Endothelial cell of umbilical vein (primary cell): ENCODE measurements around the gene DSG3. TPM values are rescaled to one million over a fixed set of nuclear protein-coding genes. Genes with fewer than 3 reads are reported as not detected.

Experiments used
- BruUV-seq: library from RNA; stranded (reverse); fragments of 400-500 nt; replicated peaks from 2 replicates; lab custom pipeline; 2021; lab: Mats Ljungman, UMichigan
- CTCF ChIA-PET: fragments of 300-600, 350-600 bp; sonication (Branson Sonifier 250); formaldehyde crosslinking; loops from one replicate; lab custom pipeline; 2021; ENCODE audit warnings: antibody characterized with exemption, inconsistent platforms; lab: Charles Lee
- POLR2A ChIA-PET: fragments of 300-600, 350-600 bp; sonication (Branson Sonifier 250); formaldehyde crosslinking; loops from one replicate; lab custom pipeline; 2021; ENCODE audit warnings: antibody characterized with exemption, inconsistent platforms; lab: Charles Lee
- DNase-seq: peaks from one replicate; pipeline ENCODE4 v3.0.0-alpha.2; 2011; ENCODE audit warnings: low read depth, low spot score
- FAIRE-seq: peaks from 2 replicates; lab custom pipeline; 2011; peaks lifted over from hg19 to GRCh38; lab: Jason Lieb, UNC
- H2AFZ ChIP-seq: 2 replicates; pipeline ENCODE4 v1.6.0; 2012; ENCODE audit warnings: low read depth, low read length, control low read depth, inconsistent platforms
- H3K27ac ChIP-seq: 2 replicates; pipeline ENCODE4 v1.5.1; 2011; ENCODE audit warnings: low read depth, mild to moderate bottlenecking, control low read depth, low read length, moderate library complexity; ENCODE audit not compliant: insufficient read depth
- H3K27me3 ChIP-seq, 2 experiments: 2 replicates each; pipeline versions ENCODE4 v1.6.0 to v1.6.1; 2011; ENCODE audit warnings: low read length in 2 of 2, mixed read lengths in 1 of 2; ENCODE audit not compliant: control insufficient read depth in 2 of 2, insufficient read depth in 2 of 2
- H3K36me3 ChIP-seq, 2 experiments: 2 replicates in 1 of 2; 3 replicates in 1 of 2; pipeline ENCODE4 v1.5.1; 2011; ENCODE audit warnings: low read length in 2 of 2, mild to moderate bottlenecking in 1 of 2, moderate library complexity in 1 of 2; ENCODE audit not compliant: control insufficient read depth in 2 of 2, insufficient read depth in 2 of 2; ENCODE audit errors: extremely low read depth in 1 of 2
- H3K4me1 ChIP-seq: 3 replicates; pipeline ENCODE4 v1.5.1; 2011; ENCODE audit warnings: mild to moderate bottlenecking, low read length; ENCODE audit not compliant: control insufficient read depth, insufficient read depth; ENCODE audit errors: extremely low read depth
- H3K4me2 ChIP-seq: 2 replicates; pipeline ENCODE4 v1.6.1; 2011; ENCODE audit warnings: low read length, control low read depth, mixed read lengths; ENCODE audit not compliant: insufficient read depth
- H3K4me3 ChIP-seq, 3 experiments: fragments of 200-600 bp in 1 of 3; sonication (generic), shearing (Covaris generic) in 1 of 3; replicated peaks in 1 of 3; 2 replicates each; pipeline ENCODE4 v1.5.1; 2011 to 2016; ENCODE audit warnings: control low read depth in 3 of 3, low read length in 3 of 3, mild to moderate bottlenecking in 2 of 3, inconsistent platforms in 1 of 3, low read depth in 1 of 3, moderate library complexity in 1 of 3; ENCODE audit not compliant: insufficient read depth in 1 of 3
- H3K79me2 ChIP-seq: 2 replicates; pipeline ENCODE4 v1.6.0; 2012; ENCODE audit warnings: low read length, inconsistent platforms; ENCODE audit not compliant: control insufficient read depth, insufficient read depth
- H3K9ac ChIP-seq: replicated peaks from 2 replicates; pipeline ENCODE3; 2011; ENCODE audit warnings: low read length, control low read depth; ENCODE audit not compliant: insufficient read depth; ENCODE audit errors: extremely low read depth
- H3K9me1 ChIP-seq: replicated peaks from 3 replicates; pipeline ENCODE4 v1.6.0; 2011; ENCODE audit warnings: mild to moderate bottlenecking, low read length; ENCODE audit not compliant: control insufficient read depth, insufficient read depth; ENCODE audit errors: extremely low read depth
- H3K9me3 ChIP-seq: replicated peaks from 2 replicates; pipeline ENCODE4 v1.5.1; 2012; ENCODE audit warnings: low read length, inconsistent platforms; ENCODE audit not compliant: control insufficient read depth, insufficient read depth
- H4K20me1 ChIP-seq: replicated peaks from 2 replicates; pipeline ENCODE3; 2011; ENCODE audit warnings: mild to moderate bottlenecking, low read length; ENCODE audit not compliant: control insufficient read depth, insufficient read depth; ENCODE audit errors: extremely low read depth
- EZH2 ChIP-seq: IDR thresholded peaks from 2 replicates; pipeline ENCODE4 v1.6.1; 2012; ENCODE audit warnings: borderline replicate concordance, low read depth, mild to moderate bottlenecking, moderate library complexity, low read length, inconsistent platforms; ENCODE audit not compliant: severe bottlenecking
- FOS ChIP-seq: IDR thresholded peaks from 2 replicates; pipeline ENCODE4 v1.6.1; 2011; ENCODE audit warnings: mild to moderate bottlenecking, low read length, moderate library complexity, borderline replicate concordance; ENCODE audit not compliant: insufficient read depth
- GATA2 ChIP-seq: IDR thresholded peaks from 2 replicates; pipeline ENCODE4 v1.7.0; 2011; ENCODE audit warnings: low read depth, mild to moderate bottlenecking, moderate library complexity, mixed read lengths, low read length; ENCODE audit not compliant: insufficient read length, insufficient read depth
- POLR2A ChIP-seq: IDR thresholded peaks from 2 replicates; pipeline ENCODE4 v1.6.1; 2012; ENCODE audit warnings: low read depth, mild to moderate bottlenecking, control low read depth, low read length
- POLR2AphosphoS5 ChIP-seq: IDR thresholded peaks from 2 replicates; pipeline ENCODE4 v1.6.1; 2012; ENCODE audit warnings: low read depth, mild to moderate bottlenecking, control low read depth, low read length, moderate library complexity; ENCODE audit not compliant: insufficient read depth
- dilution Hi-C: fragments of 300-500 bp; cut with MboI; formaldehyde crosslinking; loops from one replicate; pipeline ENCODE4 v1.15.0; 2019; ENCODE audit warnings: low sequenced_read_pairs; ENCODE audit not compliant: extremely low pct_ligation_motif_present
- intact Hi-C: fragments of 100-400 bp; cut with micrococcal nuclease; formaldehyde crosslinking; loops from one replicate; pipeline ENCODE4 v1.10.0; 2022
- polyA plus RNA-seq, 4 experiments: library from polyadenylated mRNA; depleted of rRNA in 3 of 4; stranded (reverse) in 3 of 4; unstranded in 1 of 4; fragments of >200 nt; gene quantifications; 2 replicates each; pipeline versions ENCODE4 v1.2.1 to v1.2.3, GENCODE V29; 2011 to 2012; ENCODE audit warnings: missing spikeins in 1 of 4
- total RNA-seq: library from RNA; stranded (reverse); gene quantifications from 2 replicates; pipeline ENCODE4 v1.2.3, GENCODE V29; 2021
- TF ChIP-seq, protein P1 (sequence below): IDR thresholded peaks from 2 replicates; pipeline ENCODE4 v1.6.1; 2011; ENCODE audit not compliant: insufficient read depth, insufficient read length

The DSG3 gene
- total and polyA plus RNA-seq, 2 donors (not counting 3 experiments of a cell fraction or from before 2014, with no cell fraction given), result 0.07 TPM; not detected in 1

- POLR2A ChIA-PET, result no interaction called here
- Histone ChIP-seq H3K79me2 (no peaks in the 10 kb centered on the region), H2AFZ (no peak overlapping the region), H3K27me3 (no peaks in the 10 kb centered on the region), H3K4me2 (no peak overlapping the region), H3K9me3 (no peaks in the 10 kb centered on the region), H3K4me3 (no peak overlapping the region), H3K4me1 (no peaks in the 10 kb centered on the region), H3K27ac (no peak overlapping the region), H3K9ac (no peak overlapping the region), H4K20me1 (no peaks in the 10 kb centered on the region), H3K36me3 (no peaks in the 10 kb centered on the region), H3K9me1 (no peaks in the 10 kb centered on the region)
- DNase-seq (no peak), FAIRE-seq (no peak)
- intact Hi-C loops, result no loop called here
- BruUV-seq, result no TSS peak
- no peak for TF ChIP-seq FOS
- dilution Hi-C loops, result no loop called here
- CTCF ChIA-PET, result no interaction called here
Observed at GRCh38 chr18:31484461-31484860, 36.9 kb downstream of the DSG3 start.

DNA sequence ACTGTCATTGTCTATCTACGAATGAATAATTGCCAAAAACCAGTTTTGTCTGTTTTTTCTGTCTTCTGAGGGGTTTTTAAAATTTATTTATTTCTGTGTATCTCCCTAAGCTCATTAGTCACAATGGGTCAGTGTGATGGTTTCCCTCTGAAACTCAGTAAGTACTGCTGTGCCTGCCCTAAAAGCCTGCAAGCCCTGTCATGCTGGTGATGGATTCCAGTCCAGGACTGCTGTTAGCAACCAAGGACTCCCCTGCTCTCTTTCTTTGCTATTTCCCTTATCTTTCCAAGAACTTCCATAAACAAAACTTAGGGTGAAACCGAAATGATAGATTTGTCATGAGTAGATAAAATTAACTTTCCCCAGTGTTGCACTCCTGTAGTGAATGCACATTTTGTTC, 38.6 kb downstream of the DSG3 start:
- intact Hi-C loops, result no loop called here

More for the DNA sequence above, 38.6 kb downstream of the DSG3 start:
- no peak overlapping the region for H3K4me3 ChIP-seq
- H3K79me2 ChIP-seq, result no peaks in the 10 kb centered on the region
- BruUV-seq, result no TSS peak
- dilution Hi-C loops, result no loop called here
- H3K36me3 ChIP-seq, result no peaks in the 10 kb centered on the region
- no peak for FAIRE-seq
- no peaks in the 10 kb centered on the region for H3K4me1 ChIP-seq
- H3K9ac ChIP-seq, result no peak overlapping the region
- DNase-seq, result no peak
- TF ChIP-seq, protein P1, sequence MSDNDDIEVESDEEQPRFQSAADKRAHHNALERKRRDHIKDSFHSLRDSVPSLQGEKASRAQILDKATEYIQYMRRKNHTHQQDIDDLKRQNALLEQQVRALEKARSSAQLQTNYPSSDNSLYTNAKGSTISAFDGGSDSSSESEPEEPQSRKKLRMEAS, result no peak
- TF ChIP-seq POLR2A (no peak), EZH2 (no peak), GATA2 (no peak), POLR2AphosphoS5 (no peak)
- no peaks in the 10 kb centered on the region for H3K9me3 ChIP-seq
- H3K9me1 ChIP-seq, result no peaks in the 10 kb centered on the region
- no peaks in the 10 kb centered on the region for H3K27me3 ChIP-seq
- no peak overlapping the region for H3K27ac ChIP-seq
- no peak overlapping the region for H2AFZ ChIP-seq
- POLR2A ChIA-PET, result no interaction called here
- CTCF ChIA-PET, result no interaction called here
- no peaks in the 10 kb centered on the region for H4K20me1 ChIP-seq
- H3K4me2 ChIP-seq, result no peak overlapping the region
